HCT116 (cell line): Measurements from ENCODE around the gene CREB3L4. TPM values are rescaled to one million over a fixed set of nuclear protein-coding genes. Genes with fewer than 3 reads are reported as not detected.

ENCODE experiments used
- ATAC-seq: fragments of 200-7000 bp; cut with Tn5 transposase; 2 replicates; pipeline ENCODE4 v1.9.1; 2020; ENCODE audit warnings: mild to moderate bottlenecking, moderate library complexity
- BruUV-seq: library from RNA; stranded (reverse); fragments of 400-500 nt; replicated peaks from 2 replicates; lab custom pipeline; 2021; lab: Mats Ljungman, UMichigan
- CTCF ChIA-PET: fragments of 300-600 bp; sonication (Branson Sonifier 250); formaldehyde crosslinking; loops from one replicate; lab custom pipeline; 2021; ENCODE audit warnings: antibody characterized with exemption; lab: Charles Lee
- POLR2A ChIA-PET: fragments of 300-600, 350-600 bp; sonication (Branson Sonifier 250); formaldehyde crosslinking; loops from one replicate; lab custom pipeline; 2021; ENCODE audit warnings: antibody characterized with exemption; lab: Charles Lee
- RAD21 ChIA-PET, 2 experiments: fragments of 300-600 bp; sonication (Branson Sonifier 250); formaldehyde crosslinking; loops; one replicate each; lab custom pipeline; 2023; ENCODE audit warnings: low total read pairs in 2 of 2; ENCODE audit not compliant: uncharacterized antibody in 2 of 2, unreplicated experiment in 2 of 2, low non-redundant PET in 1 of 2; lab: Charles Lee
- DNase-seq: peaks from one replicate; pipeline ENCODE4 v3.0.0-alpha.2; 2010; ENCODE audit warnings: low read depth, low spot score
- H2AFZ ChIP-seq: fragments of 200-600 bp; shearing (Covaris generic), sonication (generic); 2 replicates; pipeline ENCODE4 v1.6.1; 2017; ENCODE audit warnings: low read depth, mixed run types, mixed read lengths, antibody characterized with exemption, low read length; ENCODE audit not compliant: poor library complexity, severe bottlenecking
- H3K27ac ChIP-seq: 2 replicates; pipeline ENCODE4 v1.5.1; 2012; ENCODE audit warnings: low read depth, low read length
- H3K27me3 ChIP-seq: fragments of 200-600 bp; sonication (generic); 2 replicates; pipeline ENCODE4 v1.6.1; 2016; ENCODE audit warnings: mixed run types, low read length, mixed read lengths; ENCODE audit not compliant: insufficient read depth
- H3K36me3 ChIP-seq, 2 experiments: fragments of 200-500 bp in 1 of 2; fragments of 200-600 bp in 1 of 2; sonication (Bioruptor generic) in 1 of 2; sonication (generic) in 1 of 2; 2 replicates each; pipeline versions ENCODE4 v1.5.1 to v1.6.1; 2014 to 2016; ENCODE audit warnings: low read length in 2 of 2, inconsistent platforms in 1 of 2, mixed read lengths in 1 of 2, mixed run types in 1 of 2; ENCODE audit not compliant: insufficient read depth in 2 of 2, control insufficient read depth in 1 of 2
- H3K4me1 ChIP-seq, 2 experiments: fragments of 200-600 bp in 1 of 2; sonication (generic) in 1 of 2; 2 replicates each; pipeline versions ENCODE4 v1.5.1 to v1.6.1; 2012 to 2017; ENCODE audit warnings: low read length in 2 of 2, inconsistent platforms in 1 of 2, mild to moderate bottlenecking in 1 of 2, mixed read lengths in 1 of 2, mixed run types in 1 of 2, moderate library complexity in 1 of 2; ENCODE audit not compliant: insufficient read depth in 2 of 2, control insufficient read depth in 1 of 2
- H3K4me2 ChIP-seq: fragments of 200-600 bp; sonication (generic); 2 replicates; pipeline ENCODE4 v1.6.1; 2017; ENCODE audit warnings: mixed run types, low read length, mixed read lengths
- H3K4me3 ChIP-seq, 2 experiments: fragments of 200-600 bp in 1 of 2; sonication (generic) in 1 of 2; replicated peaks in 1 of 2; 2 replicates each; pipeline ENCODE4 v1.5.1; 2011 to 2016; ENCODE audit warnings: low read length in 2 of 2, control low read depth in 1 of 2, low read depth in 1 of 2, mild to moderate bottlenecking in 1 of 2, mixed read lengths in 1 of 2, mixed run types in 1 of 2
- H3K79me2 ChIP-seq: fragments of 200-600 bp; sonication (generic); 2 replicates; pipeline ENCODE4 v1.6.1; 2017; ENCODE audit warnings: mild to moderate bottlenecking, mixed run types, low read length, moderate library complexity, mixed read lengths; ENCODE audit not compliant: insufficient read depth
- H3K9ac ChIP-seq: fragments of 200-600 bp; sonication (generic); 2 replicates; pipeline ENCODE4 v1.6.1; 2016; ENCODE audit warnings: low read length, mixed read lengths
- H3K9me2 ChIP-seq: fragments of 200-600 bp; sonication (generic), shearing (Covaris generic); 2 replicates; pipeline ENCODE4 v1.6.1; 2017; ENCODE audit warnings: mixed run types, mild to moderate bottlenecking, moderate library complexity; ENCODE audit not compliant: insufficient read depth
- H3K9me3 ChIP-seq, 2 experiments: fragments of 200-500 bp in 1 of 2; fragments of 200-600 bp in 1 of 2; sonication (Bioruptor generic) in 1 of 2; sonication (generic) in 1 of 2; 2 replicates each; pipeline ENCODE4 v1.6.1; 2014 to 2017; ENCODE audit warnings: low read length in 2 of 2, mixed read lengths in 2 of 2, inconsistent platforms in 1 of 2, low read depth in 1 of 2, mild to moderate bottlenecking in 1 of 2, mixed run types in 1 of 2, moderate library complexity in 1 of 2; ENCODE audit not compliant: control insufficient read depth in 1 of 2, insufficient read depth in 1 of 2
- H4K20me1 ChIP-seq: fragments of 200-600 bp; sonication (generic), shearing (Covaris generic); 2 replicates; pipeline ENCODE4 v1.6.1; 2017; ENCODE audit warnings: mixed run types, mild to moderate bottlenecking, moderate library complexity; ENCODE audit not compliant: insufficient read depth
- CBX3 ChIP-seq: IDR thresholded peaks from 2 replicates; pipeline ENCODE4 v1.6.1; 2012; ENCODE audit warnings: low read depth
- CEBPB ChIP-seq: IDR thresholded peaks from 2 replicates; pipeline ENCODE4 v1.6.1; 2012; ENCODE audit warnings: low read depth
- intact Hi-C: fragments of 100-400 bp; cut with micrococcal nuclease; formaldehyde crosslinking; loops from 2 replicates; pipeline ENCODE4 v1.10.0; 2022
- total RNA-seq: library from RNA; stranded (reverse); gene quantifications from one replicate; pipeline ENCODE4 v1.2.1, GENCODE V29; 2021; ENCODE audit not compliant: unreplicated experiment

Gene CREB3L4
- total RNA-seq, 1 experiment from 2014 or later, result 15.3 TPM

DNA sequence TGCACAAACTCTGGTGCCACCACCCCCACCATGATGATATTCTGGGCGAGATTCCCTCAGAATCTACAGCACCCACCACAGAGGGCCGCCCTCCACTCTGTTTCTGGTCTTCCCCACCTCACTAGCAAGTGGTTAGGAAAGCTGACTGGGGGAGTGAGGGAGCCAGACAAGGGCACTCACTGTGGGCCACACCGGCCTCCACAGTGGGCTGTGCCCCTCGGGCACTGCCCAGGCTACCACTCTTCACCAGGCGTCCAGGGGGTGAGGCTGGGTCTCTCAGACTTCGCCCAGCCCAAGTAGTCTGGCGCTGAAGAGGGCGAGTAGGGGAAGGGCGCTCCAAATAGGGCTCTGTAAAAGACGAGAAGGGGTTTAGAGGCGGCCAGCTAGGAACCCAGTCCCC is 33.7 kb upstream of the CREB3L4 start:
- Histone ChIP-seq H3K4me1 (no peaks in the 10 kb centered on the region), H3K27me3 (no peaks in the 10 kb centered on the region), H3K27ac (no peak overlapping the region), H3K36me3 (peaks cover 13 to 24% of the 10 kb centered on the region in 2 experiments; a peak in 3 of 4 replicates), H4K20me1 (no peaks in the 10 kb centered on the region), H3K9ac (no peak overlapping the region), H2AFZ (no peak overlapping the region), H3K79me2 (no peaks in the 10 kb centered on the region), H3K4me3 (no peak overlapping the region), H3K9me2 (no peaks in the 10 kb centered on the region), H3K9me3 (no peaks in the 10 kb centered on the region), H3K4me2 (no peak overlapping the region)
- ChIA-PET CTCF (no interaction called here), RAD21 (no interaction called here), POLR2A (no interaction called here)
- intact Hi-C loops, result no loop called here
- TF ChIP-seq CBX3, result no peak
- ATAC-seq, result no peak
- no peak for DNase-seq
- BruUV-seq, result no TSS peak

DNA sequence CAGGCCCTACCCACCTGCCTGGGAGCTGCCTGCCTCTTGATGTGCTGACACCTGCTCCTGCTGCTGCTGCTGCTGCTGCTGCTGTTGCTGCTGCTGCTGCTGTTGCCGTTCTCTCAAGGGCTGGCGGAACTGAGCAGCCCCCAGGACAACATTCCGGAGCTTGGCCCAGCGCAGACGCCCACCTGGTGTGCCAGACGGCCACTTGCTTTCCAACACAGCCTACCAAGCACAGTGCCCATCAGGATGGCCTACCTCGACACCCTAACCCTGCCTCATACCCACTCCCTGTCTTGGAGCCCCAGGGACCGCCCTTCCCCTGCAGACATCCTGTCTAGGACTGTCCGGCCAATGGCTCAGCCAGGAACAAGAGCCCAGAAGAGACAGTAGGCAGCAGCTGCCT is 33.0 kb upstream of the CREB3L4 start:
- intact Hi-C loops, result no loop called here
- Histone ChIP-seq H2AFZ (no peak overlapping the region), H3K9me2 (no peaks in the 10 kb centered on the region), H3K36me3 (peaks cover 13 to 27% of the 10 kb centered on the region in 2 experiments; a peak in 3 of 4 replicates), H4K20me1 (no peaks in the 10 kb centered on the region), H3K9me3 (no peaks in the 10 kb centered on the region), H3K79me2 (no peaks in the 10 kb centered on the region), H3K4me3 (no peak overlapping the region), H3K4me2 (no peak overlapping the region), H3K27ac (no peak overlapping the region), H3K27me3 (no peaks in the 10 kb centered on the region), H3K4me1 (no peaks in the 10 kb centered on the region), H3K9ac (no peak overlapping the region)
- ChIA-PET CTCF (no interaction called here), RAD21 (no interaction called here), POLR2A (no interaction called here)
- no TSS peak for BruUV-seq
- TF ChIP-seq CEBPB, result no peak
- DNase-seq (no peak), ATAC-seq (no peak)
